Stimulated activated CD4-positive, alpha-beta T cell treated with anti-CD3 and anti-CD28 coated beads, Interleukin-12 subunit alpha, Interleukin-12 subunit beta, amount 100 ng/mL, for 24 hours (primary cell): ENCODE data around the gene LNP1.
A peak's percentile ranks its signal among the peaks of the same experiment; 100 is the strongest.
"Not testable (repeated sequence)": the region's sequence is repeated elsewhere in the genome, so short reads cannot be mapped to it uniquely, and the experiment has no call there.

Source experiments
- DNase-seq, 2 experiments: peaks; one replicate each; pipeline ENCODE4 v3.0.0-alpha.2; 2020; ENCODE audit warnings: low read depth in 2 of 2

Gene LNP1, protein sequence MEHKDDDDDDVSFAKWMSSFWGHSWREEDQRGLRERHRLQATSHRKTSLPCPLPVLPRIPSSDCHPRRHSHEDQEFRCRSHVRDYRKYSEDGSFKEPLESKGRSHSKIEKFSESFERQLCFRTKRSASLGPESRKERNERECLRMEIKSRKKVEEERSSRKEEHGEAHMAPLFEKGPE

DNA sequence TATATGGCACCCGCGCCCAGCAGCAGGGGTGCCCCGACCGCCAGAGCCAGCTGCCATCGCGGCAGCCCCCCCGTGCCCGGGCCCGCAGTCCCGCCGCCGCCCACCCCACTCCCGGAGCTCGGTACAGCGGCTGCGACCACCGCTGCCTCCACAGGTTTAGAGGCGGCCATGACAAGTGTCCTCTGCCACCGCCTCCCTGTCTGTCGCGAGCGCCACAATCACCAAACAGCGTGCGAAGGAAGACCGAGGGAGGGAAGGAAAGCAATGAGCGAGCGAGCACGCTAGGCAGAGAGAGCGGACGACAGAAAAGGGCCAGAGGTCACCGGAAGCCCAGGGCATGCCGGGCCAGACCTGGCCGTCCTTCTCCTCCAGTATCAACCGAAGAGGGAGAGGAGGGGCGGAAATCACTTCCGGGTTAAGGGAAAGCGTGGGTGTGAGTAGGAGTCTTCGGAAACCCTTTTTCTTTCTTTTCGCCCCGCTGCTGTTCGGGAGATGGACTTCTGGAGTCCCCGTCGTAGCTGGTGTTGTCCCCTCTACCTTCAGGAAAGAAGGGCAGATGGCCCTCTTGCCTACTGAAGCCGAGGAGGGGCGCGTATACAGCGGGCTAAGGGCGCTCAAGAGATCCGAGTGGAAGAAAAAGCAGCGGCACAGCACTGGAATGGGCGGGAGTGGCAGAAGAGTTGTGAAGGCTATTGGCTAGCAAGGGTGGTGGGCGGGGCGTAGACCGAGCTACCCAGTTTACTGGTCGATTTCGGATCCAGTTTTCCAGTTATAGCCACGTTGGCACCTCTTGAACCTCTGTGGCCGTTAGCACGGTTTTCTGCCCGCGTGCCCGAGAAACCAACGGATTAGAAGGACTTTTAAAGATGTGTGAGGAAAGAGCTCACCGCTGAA is at the start of gene LNP1, which contains the start of gene TOMM70:
Gene LNP1 (plus strand): TSS at position 760 of the 894 bp plus-strand sequence. CDS start 28,191 bp downstream, outside the sequence.
Gene TOMM70 (minus strand): TSS at position 310 of the 894 bp plus-strand sequence. CDS start 140 bp downstream, at position 170.
- peak; percentile 85 to 97 for DNase-seq

GRCh38 chr3:100351770-100352169 is 49.6 kb upstream of the LNP1 start:
- DNase-seq = not testable (repeated sequence)

- no peak for DNase-seq
Observed at GRCh38 chr3:100352296-100353231, 48.8 kb upstream of the LNP1 start.

GRCh38 chr3:100354850-100355249 is 46.5 kb upstream of the LNP1 start:
- DNase-seq = no peak

GRCh38 chr3:100358413-100358812 is 42.9 kb upstream of the LNP1 start:
- no peak for DNase-seq

DNA sequence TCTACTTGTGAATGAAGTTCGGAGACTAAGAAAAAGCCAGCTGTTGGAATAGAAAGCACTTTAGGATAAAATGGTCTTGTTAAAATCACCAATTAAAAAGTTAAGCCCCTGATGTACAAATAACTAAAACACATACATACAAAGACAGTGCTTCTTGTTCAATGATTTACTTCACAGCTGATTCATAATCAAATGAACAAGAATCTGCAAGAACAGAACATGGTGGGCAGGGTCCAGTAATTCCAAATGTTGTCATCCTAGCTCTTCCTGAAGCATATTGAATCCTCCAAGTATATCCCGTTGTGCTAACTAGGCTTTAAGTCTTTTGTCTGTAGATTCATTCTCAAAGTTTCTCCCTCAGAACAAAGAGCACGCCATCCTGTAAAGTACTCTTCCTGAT is 42.3 kb upstream of the LNP1 start:
- DNase-seq = no peak

- no peak for DNase-seq
Observed at GRCh38 chr3:100360757-100361496, 40.4 kb upstream of the LNP1 start.

GRCh38 chr3:100361897-100362296 is 39.4 kb upstream of the LNP1 start:
- DNase-seq = no peak

DNA sequence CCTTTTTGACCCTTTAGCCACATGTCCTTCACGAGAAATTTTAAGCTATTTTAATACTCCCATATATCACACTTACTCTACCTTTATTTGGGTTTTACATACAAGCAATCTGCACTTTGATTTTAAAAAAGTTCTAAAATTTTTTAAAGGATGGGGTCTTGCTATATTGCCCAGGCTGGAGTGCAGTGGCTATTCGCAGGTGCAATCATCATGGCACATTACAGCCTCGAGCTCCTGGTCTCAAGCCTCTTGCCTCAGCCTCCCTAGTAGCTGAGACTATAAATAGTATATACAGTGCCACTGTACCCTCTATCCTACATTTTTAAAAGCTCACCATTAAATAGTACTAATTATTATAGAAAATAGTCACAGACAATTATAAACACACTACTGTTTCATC is 36.9 kb upstream of the LNP1 start:
- DNase-seq = no peak

DNA sequence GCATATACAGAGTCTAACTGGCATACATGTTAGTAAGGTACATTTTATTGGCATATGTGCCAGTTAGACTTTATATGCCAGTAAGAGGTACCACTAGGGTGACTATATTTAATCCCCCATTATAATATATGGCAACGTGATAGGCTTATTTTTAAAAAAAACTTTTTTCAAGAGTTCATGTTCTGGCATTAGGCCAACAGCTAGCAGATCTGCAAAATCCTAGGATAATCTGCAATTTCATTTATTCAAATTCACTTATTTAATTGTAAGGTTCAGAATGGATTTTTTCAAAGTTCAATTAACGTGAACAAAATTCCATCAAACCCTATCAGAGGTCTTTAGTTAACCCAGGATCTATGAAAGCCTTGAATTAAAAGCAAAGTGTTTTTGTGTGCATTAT is 34.9 kb upstream of the LNP1 start:
- no peak for DNase-seq

- DNase-seq = no peak
Observed at GRCh38 chr3:100368441-100368840, 32.9 kb upstream of the LNP1 start.

DNA sequence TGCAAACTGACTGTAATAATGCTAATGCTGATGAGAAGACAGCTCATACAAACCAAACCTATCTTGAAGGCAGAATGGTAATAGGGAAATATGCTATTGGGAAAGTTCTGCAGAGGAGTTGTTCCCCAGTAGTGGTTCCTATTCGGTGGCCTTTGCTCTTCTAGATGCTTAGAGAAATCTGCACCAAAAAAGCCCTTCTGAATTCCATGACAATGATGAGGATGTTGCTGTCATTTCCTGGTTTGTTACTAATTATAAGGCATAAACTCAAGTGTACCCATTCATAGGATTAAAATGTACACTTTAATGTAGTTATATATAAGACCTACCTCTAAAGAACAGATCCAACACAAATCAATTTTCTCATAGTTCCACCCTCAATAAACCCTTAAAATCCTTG is 30.6 kb upstream of the LNP1 start:
- DNase-seq = no peak

- no peak for DNase-seq
Observed at GRCh38 chr3:100374521-100374920, 26.8 kb upstream of the LNP1 start.

GRCh38 chr3:100376301-100376700 is 25.0 kb upstream of the LNP1 start:
- DNase-seq = no peak

DNA sequence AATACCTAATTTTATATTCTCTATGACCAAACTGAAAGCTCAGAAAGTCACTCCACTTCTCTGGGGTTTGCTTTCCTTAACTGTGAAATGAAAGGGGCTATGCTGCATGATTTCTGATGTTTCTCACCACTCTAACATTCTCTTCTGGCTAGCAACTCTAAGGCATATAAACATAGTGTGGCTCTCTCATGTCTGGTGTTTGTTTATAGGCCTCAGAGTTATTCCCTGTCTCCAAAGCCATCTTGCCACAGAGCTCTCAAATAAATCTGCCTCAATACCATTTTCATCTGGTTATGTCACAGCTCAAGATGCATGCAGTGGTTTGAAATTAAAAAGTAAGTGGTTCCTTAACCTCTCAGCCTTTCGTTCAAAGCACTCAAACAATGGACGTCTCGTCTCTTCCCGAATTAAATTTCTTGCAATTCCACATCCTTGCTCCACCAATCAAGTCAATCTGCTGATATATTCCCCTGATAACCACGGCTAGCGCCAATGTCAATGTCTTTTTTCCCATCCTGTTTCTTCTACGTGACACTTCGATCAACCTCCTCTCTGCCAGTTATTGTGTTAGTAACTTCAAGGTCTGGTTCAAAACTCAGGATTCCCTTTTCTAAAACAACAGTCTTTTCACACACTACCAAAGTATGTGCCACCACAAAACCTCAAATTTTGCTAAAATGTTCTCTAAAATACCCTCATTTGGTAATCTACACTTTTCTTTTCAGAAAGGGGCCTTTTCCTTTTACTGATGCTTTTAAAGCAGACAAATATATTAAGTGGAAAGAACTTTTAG is 16.4 kb upstream of the LNP1 start:
- no peak for DNase-seq

DNA sequence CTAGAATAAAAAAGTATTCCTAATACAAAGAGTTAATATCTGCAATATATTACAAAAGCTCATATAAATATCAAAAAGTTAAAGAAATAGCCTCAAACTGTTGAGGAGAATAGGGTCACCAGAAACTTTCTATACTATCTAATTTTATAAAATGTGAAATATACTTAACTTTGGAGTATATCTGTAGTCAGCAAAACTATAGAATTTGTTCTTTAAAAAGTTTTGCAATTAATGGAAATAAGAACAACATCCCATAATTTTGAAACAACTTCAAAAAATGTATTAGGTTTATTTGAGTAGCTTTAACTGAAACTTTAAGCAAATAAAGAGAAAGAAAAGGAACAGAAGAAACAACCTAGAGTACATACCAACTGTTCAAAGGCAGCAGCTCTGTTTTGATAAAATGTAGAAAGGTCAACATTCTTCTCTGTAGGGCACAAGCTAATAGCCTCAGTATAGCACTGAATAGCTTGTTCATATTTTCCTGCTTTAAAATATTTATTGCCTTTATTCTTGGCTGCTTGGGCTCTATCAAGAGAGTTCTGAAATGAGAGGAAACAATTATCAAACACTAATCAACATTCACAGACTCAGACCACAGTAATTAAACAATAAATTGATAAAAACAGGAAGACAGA is 14.8 kb upstream of the LNP1 start:
- no peak for DNase-seq

DNA sequence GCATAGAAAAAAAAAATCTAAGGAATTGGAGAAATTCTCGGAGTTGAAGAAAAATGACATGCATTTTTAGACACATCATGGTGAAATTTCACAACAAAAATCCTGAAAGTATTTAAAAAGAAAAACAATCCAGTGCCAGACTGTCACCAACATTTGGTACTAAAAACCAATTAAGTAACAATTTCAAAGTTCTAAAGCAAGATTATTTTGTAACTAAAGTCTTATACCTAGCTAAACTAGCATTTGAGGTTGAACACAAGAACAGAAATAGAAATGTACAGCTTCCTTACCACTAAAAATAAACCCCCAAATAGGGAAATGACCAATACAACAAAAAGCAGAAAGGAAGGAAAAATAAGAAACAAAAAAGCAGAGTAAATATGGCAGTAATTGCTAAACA is 12.3 kb upstream of the LNP1 start:
- DNase-seq = no peak

GRCh38 chr3:100395679-100396431 is 5.5 kb upstream of the LNP1 start:
- DNase-seq = no peak

DNA sequence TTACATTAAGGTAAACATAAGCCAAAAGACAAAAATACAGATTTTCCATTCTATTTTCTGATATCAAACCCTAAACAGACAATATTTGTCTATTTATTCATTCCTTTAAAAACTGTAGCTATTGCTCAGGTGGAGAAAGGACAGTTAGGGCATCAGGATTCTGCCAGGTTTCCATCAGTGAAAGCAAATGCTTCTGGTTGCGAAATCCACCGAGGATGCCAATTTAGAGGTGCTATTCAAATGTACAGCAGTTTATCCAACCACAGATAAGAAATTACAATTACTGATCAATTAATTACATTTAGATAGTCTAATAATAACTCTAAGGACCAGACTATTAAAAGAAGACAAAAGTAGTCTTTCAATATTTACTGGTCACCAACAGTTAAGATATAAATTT is 4.4 kb upstream of the LNP1 start:
- no peak for DNase-seq
